Measurements from ENCODE around the gene CYP3A4.

DNA sequence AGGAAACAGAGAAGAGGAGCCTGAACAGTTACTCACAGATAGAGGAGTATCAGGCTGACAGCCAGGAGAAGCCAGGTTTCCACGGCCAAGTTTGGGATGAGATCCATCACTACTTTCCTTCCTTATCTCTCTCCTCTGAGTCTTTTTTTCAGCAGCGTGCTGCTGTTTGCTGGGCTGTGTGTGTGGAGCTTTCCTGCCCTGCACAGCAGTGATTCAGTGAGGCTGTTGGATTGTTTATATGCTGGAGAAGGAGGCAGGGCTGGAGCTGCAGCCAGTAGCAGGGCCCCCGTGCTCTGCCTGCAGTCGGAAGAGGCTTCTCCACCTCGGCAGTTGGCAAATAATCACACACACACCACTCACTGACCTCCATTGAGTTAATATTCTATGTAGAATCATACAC lies 49.0 kb downstream of the CYP3A4 start, which contains the start of gene CYP3A7:
- TF ChIP-seq, protein P1, sequence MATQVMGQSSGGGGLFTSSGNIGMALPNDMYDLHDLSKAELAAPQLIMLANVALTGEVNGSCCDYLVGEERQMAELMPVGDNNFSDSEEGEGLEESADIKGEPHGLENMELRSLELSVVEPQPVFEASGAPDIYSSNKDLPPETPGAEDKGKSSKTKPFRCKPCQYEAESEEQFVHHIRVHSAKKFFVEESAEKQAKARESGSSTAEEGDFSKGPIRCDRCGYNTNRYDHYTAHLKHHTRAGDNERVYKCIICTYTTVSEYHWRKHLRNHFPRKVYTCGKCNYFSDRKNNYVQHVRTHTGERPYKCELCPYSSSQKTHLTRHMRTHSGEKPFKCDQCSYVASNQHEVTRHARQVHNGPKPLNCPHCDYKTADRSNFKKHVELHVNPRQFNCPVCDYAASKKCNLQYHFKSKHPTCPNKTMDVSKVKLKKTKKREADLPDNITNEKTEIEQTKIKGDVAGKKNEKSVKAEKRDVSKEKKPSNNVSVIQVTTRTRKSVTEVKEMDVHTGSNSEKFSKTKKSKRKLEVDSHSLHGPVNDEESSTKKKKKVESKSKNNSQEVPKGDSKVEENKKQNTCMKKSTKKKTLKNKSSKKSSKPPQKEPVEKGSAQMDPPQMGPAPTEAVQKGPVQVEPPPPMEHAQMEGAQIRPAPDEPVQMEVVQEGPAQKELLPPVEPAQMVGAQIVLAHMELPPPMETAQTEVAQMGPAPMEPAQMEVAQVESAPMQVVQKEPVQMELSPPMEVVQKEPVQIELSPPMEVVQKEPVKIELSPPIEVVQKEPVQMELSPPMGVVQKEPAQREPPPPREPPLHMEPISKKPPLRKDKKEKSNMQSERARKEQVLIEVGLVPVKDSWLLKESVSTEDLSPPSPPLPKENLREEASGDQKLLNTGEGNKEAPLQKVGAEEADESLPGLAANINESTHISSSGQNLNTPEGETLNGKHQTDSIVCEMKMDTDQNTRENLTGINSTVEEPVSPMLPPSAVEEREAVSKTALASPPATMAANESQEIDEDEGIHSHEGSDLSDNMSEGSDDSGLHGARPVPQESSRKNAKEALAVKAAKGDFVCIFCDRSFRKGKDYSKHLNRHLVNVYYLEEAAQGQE (tag by site-specific recombination; IDR thresholded peaks at IDR 0.05) = no peak
- TF ChIP-seq ZNF423 (tag by site-specific recombination; IDR thresholded peaks at IDR 0.05) = no peak
- TF ChIP-seq PRDM4 (tag by site-specific recombination; IDR thresholded peaks at IDR 0.05) = no peak
- TF ChIP-seq TCF7L2 (IDR thresholded peaks at IDR 0.05; ENCODE audit: borderline replicate concordance, low read depth, low read length) = no peak
- no peak for TF ChIP-seq ZBTB8A (tag by site-specific recombination; IDR thresholded peaks at IDR 0.05)
- TF ChIP-seq ZNF324 (tag by site-specific recombination; IDR thresholded peaks at IDR 0.05) = no peak
- no peak for TF ChIP-seq ZNF138 (tag by site-specific recombination; IDR thresholded peaks at IDR 0.05; ENCODE audit: borderline replicate concordance)

Data from HEK293 (cell line).